ENCODE data around the gene MYO1E.

Gene MYO1E

GRCh38 chr15:59221511-59222505, 150.9 kb downstream of the MYO1E start:
- DNase-seq, result no peak

- no peak for DNase-seq
These were observed 154.0 kb downstream of the MYO1E start for GRCh38 chr15:59218710-59219109.

- no peak for DNase-seq
These were observed 154.7 kb downstream of the MYO1E start for GRCh38 chr15:59217876-59218498.

- DNase-seq, result no peak
These were observed 155.8 kb downstream of the MYO1E start for GRCh38 chr15:59216911-59217310.

GRCh38 chr15:59210186-59210585, 162.5 kb downstream of the MYO1E start:
- no peak for DNase-seq

GRCh38 chr15:59208613-59209249, 163.9 kb downstream of the MYO1E start:
- no peak for DNase-seq

GRCh38 chr15:59206623-59207183, 166.0 kb downstream of the MYO1E start, which contains the start of gene LDHAL6B:
Gene LDHAL6B (plus strand): TSS chr15:59206843. CDS start chr15:59206941, 98 bp downstream.
- no peak for DNase-seq

- DNase-seq, result no peak
These were observed 166.6 kb downstream of the MYO1E start for GRCh38 chr15:59205839-59206622.

GRCh38 chr15:59203657-59204056, 169.0 kb downstream of the MYO1E start:
- no peak for DNase-seq

GRCh38 chr15:59203008-59203407, 169.7 kb downstream of the MYO1E start:
- DNase-seq, result no peak

- no peak for DNase-seq
These were observed 172.1 kb downstream of the MYO1E start for GRCh38 chr15:59200560-59200959.

GRCh38 chr15:59199626-59200465, 172.8 kb downstream of the MYO1E start:
- no peak for DNase-seq

- DNase-seq, result no peak
These were observed 175.2 kb downstream of the MYO1E start for GRCh38 chr15:59197454-59197853.

- DNase-seq, result no peak
These were observed 176.3 kb downstream of the MYO1E start for GRCh38 chr15:59196416-59196815.

GRCh38 chr15:59194639-59195325, 177.9 kb downstream of the MYO1E start:
- DNase-seq, result no peak

GRCh38 chr15:59191855-59192237, 180.8 kb downstream of the MYO1E start:
- no peak for DNase-seq

- DNase-seq, result no peak
These were observed 182.4 kb downstream of the MYO1E start for GRCh38 chr15:59190291-59190690.

GRCh38 chr15:59189241-59189640, 183.4 kb downstream of the MYO1E start:
- DNase-seq, result no peak

- no peak for DNase-seq
These were observed 186.2 kb downstream of the MYO1E start for GRCh38 chr15:59186501-59186900.

GRCh38 chr15:59185725-59186124, 186.9 kb downstream of the MYO1E start:
- no peak for DNase-seq
